Measurements from ENCODE around the gene ASB15.

ASB15 gene

GRCh38 chr7:123573896-123574467 is 27.6 kb upstream of the ASB15 start:
- TF ChIP-seq, protein P1, sequence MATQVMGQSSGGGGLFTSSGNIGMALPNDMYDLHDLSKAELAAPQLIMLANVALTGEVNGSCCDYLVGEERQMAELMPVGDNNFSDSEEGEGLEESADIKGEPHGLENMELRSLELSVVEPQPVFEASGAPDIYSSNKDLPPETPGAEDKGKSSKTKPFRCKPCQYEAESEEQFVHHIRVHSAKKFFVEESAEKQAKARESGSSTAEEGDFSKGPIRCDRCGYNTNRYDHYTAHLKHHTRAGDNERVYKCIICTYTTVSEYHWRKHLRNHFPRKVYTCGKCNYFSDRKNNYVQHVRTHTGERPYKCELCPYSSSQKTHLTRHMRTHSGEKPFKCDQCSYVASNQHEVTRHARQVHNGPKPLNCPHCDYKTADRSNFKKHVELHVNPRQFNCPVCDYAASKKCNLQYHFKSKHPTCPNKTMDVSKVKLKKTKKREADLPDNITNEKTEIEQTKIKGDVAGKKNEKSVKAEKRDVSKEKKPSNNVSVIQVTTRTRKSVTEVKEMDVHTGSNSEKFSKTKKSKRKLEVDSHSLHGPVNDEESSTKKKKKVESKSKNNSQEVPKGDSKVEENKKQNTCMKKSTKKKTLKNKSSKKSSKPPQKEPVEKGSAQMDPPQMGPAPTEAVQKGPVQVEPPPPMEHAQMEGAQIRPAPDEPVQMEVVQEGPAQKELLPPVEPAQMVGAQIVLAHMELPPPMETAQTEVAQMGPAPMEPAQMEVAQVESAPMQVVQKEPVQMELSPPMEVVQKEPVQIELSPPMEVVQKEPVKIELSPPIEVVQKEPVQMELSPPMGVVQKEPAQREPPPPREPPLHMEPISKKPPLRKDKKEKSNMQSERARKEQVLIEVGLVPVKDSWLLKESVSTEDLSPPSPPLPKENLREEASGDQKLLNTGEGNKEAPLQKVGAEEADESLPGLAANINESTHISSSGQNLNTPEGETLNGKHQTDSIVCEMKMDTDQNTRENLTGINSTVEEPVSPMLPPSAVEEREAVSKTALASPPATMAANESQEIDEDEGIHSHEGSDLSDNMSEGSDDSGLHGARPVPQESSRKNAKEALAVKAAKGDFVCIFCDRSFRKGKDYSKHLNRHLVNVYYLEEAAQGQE (IDR thresholded peaks at IDR 0.05; ENCODE audit: insufficient read depth in 1 of 2, low read depth in 2 of 2, low read length in 2 of 2), result no peak
- no peak for TF ChIP-seq SIN3A (IDR thresholded peaks at IDR 0.05; ENCODE audit: borderline replicate concordance, insufficient read depth, low read length)
- no peak for TF ChIP-seq TAF1 (IDR thresholded peaks at IDR 0.05; ENCODE audit: borderline replicate concordance, insufficient read depth, low read length)
- TF ChIP-seq POLR2AphosphoS5 (IDR thresholded peaks at IDR 0.05; ENCODE audit: low read depth, low read length), result no peak
- no peak for TF ChIP-seq FOXP2 (optimal IDR thresholded peaks at IDR 0.05; ENCODE audit: borderline replicate concordance, extremely low read depth, extremely low read length, insufficient read depth)

DNA sequence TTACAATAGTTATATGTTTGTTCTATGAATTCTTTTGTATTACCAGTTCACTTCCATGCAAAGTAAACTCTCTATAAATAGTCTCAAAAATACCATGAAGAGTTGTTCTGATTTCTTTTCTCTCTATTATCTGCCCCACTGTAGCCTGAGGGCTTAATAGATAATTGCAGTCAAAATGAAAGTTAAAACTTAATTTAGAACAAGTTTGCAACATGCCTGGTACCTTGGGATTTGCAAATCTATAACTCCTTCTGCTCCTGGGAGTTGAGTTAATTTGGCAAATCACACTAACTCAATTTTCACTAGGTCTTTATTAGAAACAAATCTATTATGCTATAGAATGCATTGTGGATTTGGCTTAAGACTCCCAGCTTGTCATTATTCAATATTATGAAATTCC is 22.2 kb upstream of the ASB15 start:
- TF ChIP-seq SIN3A (IDR thresholded peaks at IDR 0.05; ENCODE audit: borderline replicate concordance, insufficient read depth, low read length) (no peak), FOXP2 (optimal IDR thresholded peaks at IDR 0.05; ENCODE audit: borderline replicate concordance, extremely low read depth, extremely low read length, insufficient read depth) (no peak), TAF1 (IDR thresholded peaks at IDR 0.05; ENCODE audit: borderline replicate concordance, insufficient read depth, low read length) (no peak), POLR2AphosphoS5 (IDR thresholded peaks at IDR 0.05; ENCODE audit: low read depth, low read length) (no peak)
- TF ChIP-seq, protein P1 (IDR thresholded peaks at IDR 0.05; ENCODE audit: insufficient read depth in 1 of 2, low read depth in 2 of 2, low read length in 2 of 2), result no peak

GRCh38 chr7:123580406-123581161 is 21.0 kb upstream of the ASB15 start:
- no peak for TF ChIP-seq SIN3A (IDR thresholded peaks at IDR 0.05; ENCODE audit: borderline replicate concordance, insufficient read depth, low read length)
- TF ChIP-seq, protein P1 (IDR thresholded peaks at IDR 0.05; ENCODE audit: insufficient read depth in 1 of 2, low read depth in 2 of 2, low read length in 2 of 2), result no peak
- TF ChIP-seq POLR2AphosphoS5 (IDR thresholded peaks at IDR 0.05; ENCODE audit: low read depth, low read length), result no peak
- TF ChIP-seq FOXP2 (optimal IDR thresholded peaks at IDR 0.05; ENCODE audit: borderline replicate concordance, extremely low read depth, extremely low read length, insufficient read depth), result no peak
- TF ChIP-seq TAF1 (IDR thresholded peaks at IDR 0.05; ENCODE audit: borderline replicate concordance, insufficient read depth, low read length), result no peak

DNA sequence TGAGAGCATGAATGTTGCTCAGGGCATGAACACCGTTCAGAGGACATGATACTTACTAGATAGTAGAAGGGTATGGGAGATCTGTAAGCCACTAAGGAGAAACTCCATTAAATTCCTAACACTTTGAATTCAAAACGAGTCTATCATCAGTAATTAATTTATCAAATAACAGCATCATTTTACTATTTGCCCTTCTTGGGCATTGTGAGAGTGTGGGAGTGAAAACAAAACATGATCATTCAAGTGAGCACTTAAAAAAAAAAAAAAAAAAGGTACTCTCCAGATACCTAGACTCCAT is 20.5 kb upstream of the ASB15 start:
- TF ChIP-seq TAF1 (IDR thresholded peaks at IDR 0.05; ENCODE audit: borderline replicate concordance, insufficient read depth, low read length), result no peak
- no peak for TF ChIP-seq FOXP2 (optimal IDR thresholded peaks at IDR 0.05; ENCODE audit: borderline replicate concordance, extremely low read depth, extremely low read length, insufficient read depth)
- TF ChIP-seq, protein P1 (IDR thresholded peaks at IDR 0.05; ENCODE audit: insufficient read depth in 1 of 2, low read depth in 2 of 2, low read length in 2 of 2), result no peak
- no peak for TF ChIP-seq SIN3A (IDR thresholded peaks at IDR 0.05; ENCODE audit: borderline replicate concordance, insufficient read depth, low read length)
- no peak for TF ChIP-seq POLR2AphosphoS5 (IDR thresholded peaks at IDR 0.05; ENCODE audit: low read depth, low read length)

Data from PFSK-1 (cell line).